ENCODE data around the gene GDF10. TPM values are rescaled to one million over a fixed set of nuclear protein-coding genes. Genes with fewer than 3 reads are reported as not detected.

The GDF10 gene
- total RNA-seq, 2 experiments from 2014 or later: 1.4 to 1.5 TPM

GRCh38 chr10:47347303-47347675 is 47.3 kb downstream of the GDF10 start:
- ChIA-PET POLR2A (no interaction called here), CTCF (interaction anchor here (1.6 to 2.1 kb wide), 2 partner anchors 35 to 322 kb away, joined by 3 to 6 read pairs; no protein-coding TSS in a partner anchor)
- H3K9me3 Mint-ChIP-seq: no peaks in the 10 kb centered on the region
- no peak overlapping the region for H3K4me3 Mint-ChIP-seq
- no peaks in the 10 kb centered on the region for H3K4me1 Mint-ChIP-seq (ENCODE audit: low read depth)
- peaks cover 1% of the 10 kb centered on the region for H3K27me3 Mint-ChIP-seq
- DNase-seq: no peak
- no peaks in the 10 kb centered on the region for H3K36me3 Mint-ChIP-seq (ENCODE audit: low read depth)
- no peak for ATAC-seq
- intact Hi-C loops (cut with micrococcal nuclease): no loop called here
- no peak overlapping the region for H3K27ac Mint-ChIP-seq
- TF ChIP-seq CTCF (IDR thresholded peaks at IDR 0.05): no peak

- no peaks in the 10 kb centered on the region for H3K9me3 Mint-ChIP-seq
- TF ChIP-seq CTCF (IDR thresholded peaks at IDR 0.05): no peak
- H3K4me3 Mint-ChIP-seq: no peak within 1 kb of the TSS
- intact Hi-C loops (cut with micrococcal nuclease): no loop called here
- no peaks in the 10 kb centered on the region for H3K27me3 Mint-ChIP-seq
- CTCF ChIA-PET: interaction anchor here (1.6 to 2.1 kb wide), 2 partner anchors 36 to 323 kb away, joined by 3 to 6 read pairs; no protein-coding TSS in a partner anchor
- POLR2A ChIA-PET: no interaction called here
- no peak for ATAC-seq
- no peak within 1 kb of the TSS for H3K27ac Mint-ChIP-seq
- H3K4me1 Mint-ChIP-seq (ENCODE audit: low read depth): no peaks in the 10 kb centered on the region
- no peaks in the 10 kb centered on the region for H3K36me3 Mint-ChIP-seq (ENCODE audit: low read depth)
- no peak for DNase-seq
Observed at GRCh38 chr10:47348138-47348651, 48.2 kb downstream of the GDF10 start, which contains the start of gene RBP3. TSS of gene RBP3 (plus strand) at chr10:47348363. CDS start at chr10:47348485, 122 bp downstream.

GRCh38 chr10:47348661-47349470 is 48.9 kb downstream of the GDF10 start:
- ChIA-PET POLR2A (no interaction called here), CTCF (interaction anchor here (1.6 to 2.1 kb wide), 2 partner anchors 8 to 324 kb away, joined by 5 to 6 read pairs; no protein-coding TSS in a partner anchor)
- no peak for ATAC-seq
- intact Hi-C loops (cut with micrococcal nuclease): no loop called here
- no peaks in the 10 kb centered on the region for H3K36me3 Mint-ChIP-seq (ENCODE audit: low read depth)
- no peak overlapping the region for H3K4me3 Mint-ChIP-seq
- no peak for TF ChIP-seq CTCF (IDR thresholded peaks at IDR 0.05)
- no peaks in the 10 kb centered on the region for H3K4me1 Mint-ChIP-seq (ENCODE audit: low read depth)
- no peaks in the 10 kb centered on the region for H3K9me3 Mint-ChIP-seq
- H3K27me3 Mint-ChIP-seq: no peaks in the 10 kb centered on the region
- no peak for DNase-seq
- H3K27ac Mint-ChIP-seq: no peak overlapping the region

GRCh38 chr10:47349516-47349915 is 49.5 kb downstream of the GDF10 start:
- POLR2A ChIA-PET: no interaction called here
- TF ChIP-seq CTCF (IDR thresholded peaks at IDR 0.05): no peak
- intact Hi-C loops (cut with micrococcal nuclease): no loop called here
- no peak for DNase-seq
- no peak overlapping the region for H3K27ac Mint-ChIP-seq
- CTCF ChIA-PET: interaction anchor here (1.6 kb wide), 1 partner anchor 9 kb away, joined by 5 read pairs; no protein-coding TSS in a partner anchor
- no peak overlapping the region for H3K4me3 Mint-ChIP-seq
- no peaks in the 10 kb centered on the region for H3K27me3 Mint-ChIP-seq
- no peaks in the 10 kb centered on the region for H3K9me3 Mint-ChIP-seq
- no peaks in the 10 kb centered on the region for H3K36me3 Mint-ChIP-seq (ENCODE audit: low read depth)
- no peak for ATAC-seq
- no peaks in the 10 kb centered on the region for H3K4me1 Mint-ChIP-seq (ENCODE audit: low read depth)

- POLR2A ChIA-PET: no interaction called here
- intact Hi-C loops (cut with micrococcal nuclease): loop anchor here (2.0 kb wide), 1 partner anchor 41 kb away; no protein-coding TSS in a partner anchor
- Mint-ChIP-seq H3K4me1 (ENCODE audit: low read depth) (no peaks in the 10 kb centered on the region), H3K36me3 (ENCODE audit: low read depth) (no peaks in the 10 kb centered on the region), H3K4me3 (no peak overlapping the region), H3K9me3 (no peaks in the 10 kb centered on the region), H3K27me3 (no peaks in the 10 kb centered on the region), H3K27ac (no peak overlapping the region)
- TF ChIP-seq CTCF (IDR thresholded peaks at IDR 0.05): no peak
- ATAC-seq: no peak
- CTCF ChIA-PET: interaction anchor here (1.6 kb wide), 1 partner anchor 9 kb away, joined by 5 read pairs; no protein-coding TSS in a partner anchor
- DNase-seq: no peak
Observed at GRCh38 chr10:47349941-47350371, 50.0 kb downstream of the GDF10 start.
